Muscle of arm (tissue), 12 donors: ENCODE results near the gene WWP2. TPM values are rescaled to one million over a fixed set of nuclear protein-coding genes. Genes with fewer than 3 reads are reported as not detected.

Source experiments
- DNase-seq: peaks from one replicate; pipeline ENCODE4 v3.0.0-alpha.2; 2013
- polyA plus RNA-seq, 12 donors: library from polyadenylated mRNA; unstranded; fragments of 120-200 nt; gene quantifications; one replicate each; pipeline ENCODE4 v1.2.1, GENCODE V29; 2013; ENCODE audit not compliant: insufficient read length in 12 of 12

Gene WWP2
- polyA plus RNA-seq, 12 donors: 15.0 to 24.2 (median 15.9) TPM; not detected in 1

GRCh38 chr16:69855592-69855991, 93.5 kb downstream of the WWP2 start:
- no peak for DNase-seq

GRCh38 chr16:69858191-69859104, 96.3 kb downstream of the WWP2 start:
- DNase-seq: no peak

- no peak for DNase-seq
Measured at GRCh38 chr16:69859105-69859989, 97.2 kb downstream of the WWP2 start.

DNA sequence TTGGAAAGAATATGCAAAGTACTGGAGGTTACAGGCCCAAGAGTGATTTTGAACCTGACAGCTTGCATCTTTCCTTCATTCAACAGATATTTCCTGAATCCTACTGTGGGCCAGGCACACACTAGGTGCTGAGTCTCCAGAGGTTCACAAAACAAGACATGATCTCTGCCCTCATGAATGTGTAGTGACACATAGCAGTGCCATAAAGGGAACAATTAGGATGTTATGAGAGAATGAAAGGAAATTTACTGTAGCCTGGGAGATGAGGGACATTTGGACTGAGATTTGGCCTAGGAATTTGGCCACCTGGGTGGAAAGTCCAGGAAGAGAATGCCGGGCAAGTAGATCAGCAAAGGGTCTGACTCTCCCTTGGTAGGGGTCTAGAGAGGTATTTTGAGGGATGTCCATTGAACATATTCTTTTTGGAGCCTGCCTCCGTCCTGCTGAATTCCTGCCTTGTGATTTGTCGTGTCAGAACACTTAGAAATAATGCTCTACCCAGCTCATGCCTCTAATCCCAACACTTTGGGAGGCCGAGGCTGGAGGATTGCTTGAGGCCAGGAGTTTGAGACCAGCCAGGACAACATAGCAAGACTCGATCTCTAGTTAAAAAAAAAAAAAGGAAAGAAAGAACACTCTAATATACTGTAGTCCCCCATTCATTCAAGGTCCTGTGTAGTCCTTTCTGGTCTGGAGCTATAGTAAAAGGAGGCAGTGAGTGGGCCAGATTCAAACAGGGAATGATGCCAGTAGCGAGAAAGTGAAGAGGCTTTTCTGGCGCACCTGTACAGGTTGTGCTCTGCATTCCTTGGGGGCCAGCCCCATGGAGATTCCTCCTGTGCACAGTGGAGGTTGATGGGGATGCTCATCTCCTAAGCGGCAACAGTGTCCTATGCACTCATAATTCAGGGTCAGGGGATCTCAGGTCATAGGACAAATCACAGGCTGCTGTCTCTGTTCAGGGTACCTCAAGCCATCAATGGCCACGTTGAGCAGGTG, 98.4 kb downstream of the WWP2 start:
- no peak for DNase-seq

- DNase-seq: peak; percentile 89
Measured at GRCh38 chr16:69861292-69862030, 99.3 kb downstream of the WWP2 start.

DNA sequence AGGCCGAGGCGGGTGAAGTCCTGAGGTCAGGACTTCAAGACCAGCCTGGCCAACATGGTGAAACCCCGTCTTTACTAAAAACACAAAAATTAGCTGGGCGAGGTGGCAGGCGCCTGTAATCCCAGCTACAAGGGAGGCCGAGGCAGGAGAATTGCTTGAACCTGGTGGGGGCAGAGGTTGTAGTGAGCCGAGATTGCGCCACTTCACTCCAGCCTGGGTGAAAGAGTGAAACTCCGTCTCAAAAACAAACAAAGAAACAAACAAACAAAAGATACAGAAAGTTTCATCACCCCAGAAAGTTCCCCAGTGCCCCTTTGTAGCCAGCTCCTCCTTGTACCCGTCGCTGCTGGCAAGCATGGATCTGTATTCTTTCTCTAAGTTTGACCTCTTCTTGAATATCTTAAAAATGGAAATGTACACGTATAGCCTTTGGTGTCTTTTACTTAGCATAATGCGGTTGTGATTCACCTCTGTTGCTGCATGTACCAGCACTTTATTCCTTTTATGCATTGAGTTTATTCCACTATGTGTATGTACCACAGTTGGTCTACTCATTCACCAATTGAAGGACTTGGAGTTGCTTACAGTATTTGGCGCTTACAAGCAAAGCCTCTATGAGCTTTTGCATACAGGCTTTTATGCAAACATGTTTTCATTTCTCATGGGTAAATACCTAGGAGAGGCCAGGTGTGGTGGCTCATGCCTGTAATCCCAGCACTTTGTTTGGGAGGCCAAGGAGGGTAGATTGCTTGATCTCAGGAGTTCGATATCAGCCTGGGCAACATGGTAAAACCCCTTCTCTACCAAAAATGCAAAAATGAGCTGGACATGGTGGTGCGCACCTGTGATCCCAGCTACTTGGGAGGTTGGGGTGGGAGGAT, 101.5 kb downstream of the WWP2 start:
- DNase-seq: no peak

DNA sequence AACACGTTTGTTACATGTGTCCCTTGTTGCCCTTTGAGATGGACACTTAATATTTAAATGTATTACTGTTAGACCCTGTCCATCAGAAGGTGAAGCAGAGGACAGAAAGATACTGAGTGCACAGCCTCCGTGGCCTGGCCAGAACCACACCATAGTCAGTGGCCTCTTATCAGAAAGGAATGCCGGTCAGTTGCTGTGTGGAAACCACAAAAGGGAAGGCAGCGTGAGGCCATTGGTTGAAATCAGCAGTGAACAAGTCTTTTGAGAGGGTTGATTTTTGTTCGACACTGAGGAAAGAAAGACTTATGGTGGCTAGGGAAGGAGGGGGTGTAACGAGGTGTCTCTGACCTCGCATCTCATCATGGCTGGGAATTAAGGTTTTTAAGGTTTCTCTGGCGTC, 103.6 kb downstream of the WWP2 start:
- no peak for DNase-seq

DNA sequence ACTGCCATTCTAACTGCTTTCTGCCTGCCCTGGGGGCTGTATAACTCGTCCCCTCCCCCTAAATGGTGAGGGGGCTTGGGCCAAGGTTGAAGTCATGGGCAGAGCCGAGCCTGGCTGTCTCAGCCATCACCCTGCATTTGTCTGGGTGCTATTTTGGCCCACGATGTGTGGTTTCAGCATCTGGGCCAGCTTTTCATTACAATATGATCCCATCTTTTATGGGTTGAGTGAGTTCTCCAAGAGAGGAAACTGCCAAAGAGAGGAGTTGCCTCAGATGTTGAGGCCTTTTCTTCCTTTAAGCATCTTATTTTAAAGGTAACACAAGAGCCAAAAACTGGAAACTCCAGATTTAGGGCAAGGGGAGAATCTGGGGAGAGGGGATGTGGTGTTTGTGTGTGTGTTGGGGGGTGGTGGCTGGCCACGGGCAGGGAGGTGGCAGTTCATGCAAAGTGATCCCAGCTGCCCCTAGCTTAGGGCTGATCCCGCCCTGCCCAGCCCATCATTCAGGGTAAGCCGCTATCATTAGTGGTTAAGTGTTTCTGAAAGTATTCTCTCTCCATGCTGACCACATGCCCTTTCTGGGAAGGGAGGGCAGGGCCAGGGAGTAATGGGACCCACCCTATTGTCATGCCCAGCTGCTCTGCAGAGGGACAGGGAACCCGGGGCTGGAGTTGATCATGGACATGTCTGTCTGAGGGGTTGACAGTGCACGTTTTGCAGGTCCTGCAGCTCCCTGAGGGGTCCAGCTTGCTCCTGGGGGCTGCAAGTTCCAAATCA, 105.8 kb downstream of the WWP2 start:
- DNase-seq: no peak

- no peak for DNase-seq
Measured at GRCh38 chr16:69870761-69871160, 108.6 kb downstream of the WWP2 start.

DNA sequence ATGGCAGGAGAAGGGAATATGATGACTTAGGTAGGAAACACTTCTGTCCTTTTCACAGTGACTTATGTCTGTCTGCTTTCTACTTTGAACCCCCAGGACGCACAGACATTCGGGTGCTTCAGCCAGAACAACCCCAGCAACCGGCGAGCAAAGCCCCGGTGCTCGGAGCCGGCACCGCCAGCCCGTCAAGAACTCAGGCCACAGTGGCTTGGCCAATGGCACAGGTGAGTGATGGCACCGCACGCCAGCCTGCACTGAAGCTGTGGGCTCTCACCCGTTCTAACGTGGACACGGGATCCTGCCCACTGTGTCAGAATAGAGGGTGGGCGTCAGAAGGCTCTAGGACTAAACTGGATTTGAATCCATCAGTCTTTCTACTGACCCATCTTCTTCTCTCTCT, 109.6 kb downstream of the WWP2 start:
- no peak for DNase-seq

DNA sequence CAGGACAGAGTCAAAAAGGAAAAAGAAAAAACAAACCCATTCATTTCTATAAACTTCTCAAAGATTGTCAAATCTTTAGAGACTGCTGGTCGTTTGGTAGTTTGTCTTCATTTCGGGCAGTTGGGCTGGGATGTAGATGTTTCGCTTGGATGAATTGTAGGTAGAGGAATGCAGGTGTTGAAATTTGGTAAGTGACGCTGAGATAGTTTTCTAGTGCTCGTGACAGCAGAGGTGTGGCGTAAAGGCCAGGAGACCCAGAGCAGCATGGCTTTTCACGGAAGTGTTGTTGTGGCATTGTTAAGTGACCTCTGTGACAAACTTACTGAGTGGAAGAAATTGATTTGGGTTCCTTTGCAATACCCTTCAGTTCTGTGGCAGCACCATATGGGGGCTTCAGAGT, 110.8 kb downstream of the WWP2 start:
- DNase-seq: no peak

DNA sequence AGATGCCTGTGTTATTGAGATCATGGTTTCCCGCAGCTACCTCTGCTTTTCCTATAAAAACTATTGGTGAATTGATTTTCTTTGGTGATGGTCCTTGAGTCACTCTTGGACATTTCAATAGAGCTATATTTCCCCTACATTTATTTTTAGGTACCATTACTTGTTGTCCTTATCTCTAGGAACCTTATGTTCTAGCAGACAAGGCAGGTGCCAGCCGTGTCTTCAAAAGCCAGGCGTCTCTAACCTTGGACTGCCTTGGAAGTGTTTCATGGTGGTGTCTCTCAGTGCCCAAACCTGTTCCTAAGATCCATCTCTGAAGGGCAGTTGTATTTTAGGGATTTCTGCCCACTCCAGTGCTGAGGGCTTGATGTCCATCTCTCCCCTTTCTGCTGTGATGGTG, 111.7 kb downstream of the WWP2 start:
- no peak for DNase-seq

GRCh38 chr16:69874271-69874670, 112.1 kb downstream of the WWP2 start:
- DNase-seq: no peak

DNA sequence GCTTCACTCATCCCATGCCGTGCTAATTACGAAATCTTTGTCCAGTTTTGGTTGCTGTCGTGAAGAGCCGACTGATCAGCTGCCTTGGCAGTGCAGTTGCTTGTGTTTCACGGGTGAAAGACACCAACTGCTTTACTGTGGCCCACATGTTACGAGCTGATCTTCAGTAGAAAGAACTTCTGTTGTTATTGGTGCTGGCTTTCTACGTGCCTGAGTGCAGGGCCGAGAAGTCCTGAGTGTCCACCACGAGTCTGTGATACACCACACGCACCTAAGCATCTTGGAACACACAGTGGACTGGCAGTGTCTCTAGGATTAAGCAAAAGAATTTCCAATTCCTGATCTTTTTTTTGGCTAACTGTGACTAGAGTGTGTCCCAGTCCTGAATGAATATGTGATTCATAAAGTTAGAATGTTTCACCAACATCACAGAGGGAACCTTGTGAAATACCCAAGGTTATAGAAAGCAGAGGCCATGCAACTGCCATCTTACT, 118.6 kb downstream of the WWP2 start:
- no peak for DNase-seq

DNA sequence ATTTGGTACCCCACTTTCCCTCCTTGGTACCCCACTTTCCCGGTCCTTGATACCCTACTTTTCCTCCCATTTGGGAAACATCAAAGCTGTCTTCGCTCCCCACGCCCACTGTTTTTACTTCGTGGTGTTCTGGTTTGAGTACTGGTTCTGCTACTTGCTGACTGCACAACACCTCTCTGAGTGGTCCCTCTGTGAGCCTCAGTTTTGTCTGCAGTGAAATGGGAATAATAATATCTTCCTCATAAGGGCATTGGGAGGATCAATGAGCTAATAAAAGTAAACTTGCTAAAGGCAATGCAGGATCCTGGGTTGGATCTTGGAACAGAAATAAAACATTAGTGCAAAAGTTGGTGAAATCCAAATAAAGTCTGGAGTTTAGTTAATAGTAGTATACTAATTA, 119.0 kb downstream of the WWP2 start:
- DNase-seq: no peak

- DNase-seq: no peak
Measured at GRCh38 chr16:69883744-69884143, 121.6 kb downstream of the WWP2 start.

DNA sequence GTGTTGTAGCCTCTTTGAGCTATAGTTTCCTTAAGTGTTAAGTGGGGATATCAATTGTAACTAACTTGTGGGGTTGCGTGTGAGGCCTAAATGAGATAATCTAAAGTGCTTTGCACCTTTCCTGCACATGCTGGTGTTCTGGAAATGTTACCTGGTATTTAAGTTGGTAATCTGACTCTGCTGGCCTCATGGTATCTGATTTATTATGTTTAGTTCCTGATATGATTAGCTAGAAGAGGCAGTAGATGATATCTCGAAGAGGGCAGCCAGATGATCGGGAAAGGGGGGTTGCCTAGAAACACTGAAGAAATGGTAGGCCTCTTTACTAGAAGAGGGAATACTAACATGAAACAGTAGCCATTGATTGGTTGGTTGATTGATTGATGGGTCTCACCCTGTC, 123.6 kb downstream of the WWP2 start:
- DNase-seq: no peak

DNA sequence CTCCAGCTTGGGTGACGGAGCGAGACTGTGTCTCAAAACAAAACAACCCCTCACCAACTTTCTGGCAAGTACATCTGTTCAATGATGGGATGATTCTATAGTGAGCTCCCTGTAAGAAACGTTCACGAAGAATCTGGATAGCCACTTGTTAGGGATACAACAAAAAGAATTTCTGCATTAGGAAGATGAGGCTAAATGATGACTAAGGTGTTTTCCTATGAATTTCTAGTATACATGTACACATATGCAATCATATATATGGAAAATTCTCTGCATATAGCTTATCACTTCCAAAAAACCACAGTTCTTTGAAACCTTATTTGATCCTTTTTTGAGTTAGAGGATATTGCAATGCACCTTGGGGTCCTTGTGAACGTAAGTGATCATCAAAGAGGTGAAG, 124.6 kb downstream of the WWP2 start:
- no peak for DNase-seq
